Measurements from ENCODE around the gene UBE2H. TPM values are rescaled to one million over a fixed set of nuclear protein-coding genes. Genes with fewer than 3 reads are reported as not detected.

Gene UBE2H
- total RNA-seq, 1 donor from 2014 or later, result 127 TPM

DNA sequence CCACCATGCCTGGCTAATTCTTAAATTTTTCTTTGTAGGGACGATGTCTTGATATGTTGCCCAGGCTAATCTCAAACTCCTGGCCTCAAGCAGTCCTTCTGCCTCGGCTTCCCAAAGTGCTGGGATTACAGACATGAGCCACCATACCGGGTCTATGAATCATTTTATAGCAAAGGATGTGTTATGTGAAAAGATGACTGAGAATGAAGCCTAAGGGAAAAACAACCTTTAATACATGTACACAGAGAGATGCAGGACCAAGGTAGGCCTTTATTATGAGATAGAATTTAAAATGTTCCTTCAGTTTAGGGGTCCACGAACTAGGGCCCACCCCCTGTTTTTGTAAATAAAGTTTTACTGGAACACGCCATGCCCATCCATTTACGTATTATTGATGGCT, 41.0 kb downstream of the UBE2H start:
- no peak overlapping the region for H3K4me3 ChIP-seq (ENCODE audit: low read depth, low read length)
- DNase-seq (ENCODE audit: low read depth), result no peak
- no peaks in the 10 kb centered on the region for H3K36me3 ChIP-seq (ENCODE audit: control insufficient read depth, insufficient read depth, low read length)
- TF ChIP-seq, protein P1, sequence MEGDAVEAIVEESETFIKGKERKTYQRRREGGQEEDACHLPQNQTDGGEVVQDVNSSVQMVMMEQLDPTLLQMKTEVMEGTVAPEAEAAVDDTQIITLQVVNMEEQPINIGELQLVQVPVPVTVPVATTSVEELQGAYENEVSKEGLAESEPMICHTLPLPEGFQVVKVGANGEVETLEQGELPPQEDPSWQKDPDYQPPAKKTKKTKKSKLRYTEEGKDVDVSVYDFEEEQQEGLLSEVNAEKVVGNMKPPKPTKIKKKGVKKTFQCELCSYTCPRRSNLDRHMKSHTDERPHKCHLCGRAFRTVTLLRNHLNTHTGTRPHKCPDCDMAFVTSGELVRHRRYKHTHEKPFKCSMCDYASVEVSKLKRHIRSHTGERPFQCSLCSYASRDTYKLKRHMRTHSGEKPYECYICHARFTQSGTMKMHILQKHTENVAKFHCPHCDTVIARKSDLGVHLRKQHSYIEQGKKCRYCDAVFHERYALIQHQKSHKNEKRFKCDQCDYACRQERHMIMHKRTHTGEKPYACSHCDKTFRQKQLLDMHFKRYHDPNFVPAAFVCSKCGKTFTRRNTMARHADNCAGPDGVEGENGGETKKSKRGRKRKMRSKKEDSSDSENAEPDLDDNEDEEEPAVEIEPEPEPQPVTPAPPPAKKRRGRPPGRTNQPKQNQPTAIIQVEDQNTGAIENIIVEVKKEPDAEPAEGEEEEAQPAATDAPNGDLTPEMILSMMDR (IDR thresholded peaks at IDR 0.05; ENCODE audit: insufficient read depth, low read length, poor library complexity, severe bottlenecking), result no peak
- no peaks in the 10 kb centered on the region for H3K27me3 ChIP-seq (ENCODE audit: control insufficient read depth, insufficient read depth, low read length)

GRCh38 chr7:129909669-129910068, 43.1 kb downstream of the UBE2H start:
- H3K36me3 ChIP-seq (ENCODE audit: control insufficient read depth, insufficient read depth, low read length), result no peaks in the 10 kb centered on the region

GRCh38 chr7:129908181-129908580, 44.6 kb downstream of the UBE2H start:
- H3K4me3 ChIP-seq (ENCODE audit: low read depth, low read length), result no peak overlapping the region
- DNase-seq (ENCODE audit: low read depth), result no peak
- H3K27me3 ChIP-seq (ENCODE audit: control insufficient read depth, insufficient read depth, low read length), result no peaks in the 10 kb centered on the region
- H3K36me3 ChIP-seq (ENCODE audit: control insufficient read depth, insufficient read depth, low read length), result no peaks in the 10 kb centered on the region
- TF ChIP-seq, protein P1 (IDR thresholded peaks at IDR 0.05; ENCODE audit: insufficient read depth, low read length, poor library complexity, severe bottlenecking), result no peak

More at GRCh38 chr7:129909669-129910068, 43.1 kb downstream of the UBE2H start:
- DNase-seq (ENCODE audit: low read depth), result no peak
- H3K4me3 ChIP-seq (ENCODE audit: low read depth, low read length), result no peak overlapping the region
- H3K27me3 ChIP-seq (ENCODE audit: control insufficient read depth, insufficient read depth, low read length), result no peaks in the 10 kb centered on the region
- TF ChIP-seq, protein P1 (IDR thresholded peaks at IDR 0.05; ENCODE audit: insufficient read depth, low read length, poor library complexity, severe bottlenecking), result no peak

DNA sequence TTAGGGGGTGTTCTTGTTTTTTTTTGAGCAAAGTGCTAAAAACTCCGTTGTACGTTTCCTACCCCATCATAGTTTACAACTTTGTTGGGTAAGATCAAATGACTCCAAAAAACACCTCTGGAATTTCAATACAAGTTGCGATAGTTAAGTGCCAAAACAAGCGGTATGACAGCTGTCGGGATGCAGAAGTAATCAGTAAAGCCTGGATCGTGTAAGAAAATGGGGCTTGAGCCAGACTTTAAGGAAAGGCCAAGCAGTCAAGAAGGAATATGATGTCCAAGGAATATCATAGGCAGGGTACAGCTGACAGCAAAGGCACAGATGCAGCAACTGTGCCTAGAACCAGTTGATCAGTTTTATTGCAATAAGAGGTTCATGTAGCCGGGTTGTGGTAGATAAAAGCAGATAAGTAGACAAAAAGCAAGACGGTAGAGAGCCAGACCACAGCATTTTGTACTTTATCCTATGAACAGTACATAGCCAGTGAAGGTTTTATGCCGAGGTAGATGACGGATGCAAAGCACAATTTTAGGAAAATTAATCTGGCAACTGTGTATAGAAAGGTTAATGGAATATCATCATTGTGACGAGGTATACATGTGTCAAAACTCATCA, 45.5 kb downstream of the UBE2H start:
- no peaks in the 10 kb centered on the region for H3K27me3 ChIP-seq (ENCODE audit: control insufficient read depth, insufficient read depth, low read length)
- TF ChIP-seq, protein P1 (IDR thresholded peaks at IDR 0.05; ENCODE audit: insufficient read depth, low read length, poor library complexity, severe bottlenecking), result no peak
- no peak overlapping the region for H3K4me3 ChIP-seq (ENCODE audit: low read depth, low read length)
- H3K36me3 ChIP-seq (ENCODE audit: control insufficient read depth, insufficient read depth, low read length), result no peaks in the 10 kb centered on the region
- DNase-seq (ENCODE audit: low read depth), result no peak

DNA sequence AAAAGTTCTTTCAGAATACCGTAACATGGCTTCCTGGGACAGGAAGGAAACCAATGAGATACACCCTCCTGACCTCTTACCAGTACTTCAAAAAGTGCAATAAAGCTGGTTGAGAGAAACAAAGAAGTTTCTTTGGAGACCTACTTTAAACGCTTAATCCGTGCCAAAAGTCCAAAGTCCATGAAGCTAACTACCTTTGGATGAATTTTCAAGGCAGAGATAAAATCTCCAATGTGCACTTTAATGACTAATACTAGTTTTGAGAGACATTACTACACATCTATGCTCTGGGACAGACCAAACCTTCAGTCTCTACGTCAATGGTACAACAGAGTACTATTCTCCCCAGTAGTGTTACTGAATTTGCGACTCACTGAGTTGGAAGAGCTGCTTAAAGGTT, 46.1 kb downstream of the UBE2H start:
- H3K36me3 ChIP-seq (ENCODE audit: control insufficient read depth, insufficient read depth, low read length), result no peaks in the 10 kb centered on the region
- no peaks in the 10 kb centered on the region for H3K27me3 ChIP-seq (ENCODE audit: control insufficient read depth, insufficient read depth, low read length)
- TF ChIP-seq, protein P1 (IDR thresholded peaks at IDR 0.05; ENCODE audit: insufficient read depth, low read length, poor library complexity, severe bottlenecking), result no peak
- H3K4me3 ChIP-seq (ENCODE audit: low read depth, low read length), result no peak overlapping the region
- DNase-seq (ENCODE audit: low read depth), result no peak

DNA sequence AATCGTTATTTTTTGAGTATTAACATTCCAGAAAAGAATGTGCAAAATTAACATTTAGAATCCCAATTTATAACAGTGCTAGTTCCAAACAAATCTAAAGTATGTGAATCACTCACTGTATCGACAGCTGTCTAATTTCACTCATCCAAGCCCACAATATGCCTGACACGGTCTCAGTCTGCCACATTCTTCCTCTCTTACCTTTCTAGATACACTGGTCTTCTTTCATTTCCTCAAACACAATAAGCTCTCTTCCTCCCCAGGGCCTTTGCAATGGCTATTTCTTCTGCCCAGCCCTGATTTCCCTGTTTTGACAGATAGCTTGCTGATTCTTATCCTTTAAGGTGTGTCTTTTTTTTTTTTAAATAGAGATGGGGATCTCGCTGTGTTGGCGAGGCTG, 48.8 kb downstream of the UBE2H start:
- H3K27me3 ChIP-seq (ENCODE audit: control insufficient read depth, insufficient read depth, low read length), result no peaks in the 10 kb centered on the region
- H3K4me3 ChIP-seq (ENCODE audit: low read depth, low read length), result no peak overlapping the region
- no peaks in the 10 kb centered on the region for H3K36me3 ChIP-seq (ENCODE audit: control insufficient read depth, insufficient read depth, low read length)
- TF ChIP-seq, protein P1 (IDR thresholded peaks at IDR 0.05; ENCODE audit: insufficient read depth, low read length, poor library complexity, severe bottlenecking), result no peak
- no peak for DNase-seq (ENCODE audit: low read depth)

Measured in kidney epithelial cell (primary cell).